Activated CD4-positive, alpha-beta T cell treated with anti-CD3 and anti-CD28 coated beads for 1 hour (primary cell): Measurements from ENCODE around the gene ANKRD50.

Source experiments
- DNase-seq: peaks from one replicate; pipeline ENCODE4 v3.0.0-alpha.2; 2020

ANKRD50 gene

DNA sequence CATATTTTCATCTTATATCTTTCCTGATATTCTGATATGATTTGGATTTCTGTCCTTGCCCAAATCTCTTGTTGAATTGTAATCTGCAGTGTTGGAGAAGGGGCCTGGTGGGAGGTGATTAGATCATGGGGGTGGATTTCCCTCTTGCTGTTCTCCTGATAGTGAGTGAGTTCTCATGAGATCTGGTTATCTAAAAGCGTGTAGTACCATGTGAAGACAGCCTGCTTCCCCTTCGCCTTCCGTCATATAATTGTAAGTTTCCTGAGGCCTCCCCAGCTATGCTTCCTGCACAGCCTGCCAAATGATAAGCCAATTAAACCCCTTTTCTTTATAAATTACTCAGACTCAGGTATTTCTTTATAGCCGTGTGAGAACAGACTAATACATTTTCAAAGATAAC lies 77.2 kb downstream of the ANKRD50 start:
- no peak for DNase-seq

DNA sequence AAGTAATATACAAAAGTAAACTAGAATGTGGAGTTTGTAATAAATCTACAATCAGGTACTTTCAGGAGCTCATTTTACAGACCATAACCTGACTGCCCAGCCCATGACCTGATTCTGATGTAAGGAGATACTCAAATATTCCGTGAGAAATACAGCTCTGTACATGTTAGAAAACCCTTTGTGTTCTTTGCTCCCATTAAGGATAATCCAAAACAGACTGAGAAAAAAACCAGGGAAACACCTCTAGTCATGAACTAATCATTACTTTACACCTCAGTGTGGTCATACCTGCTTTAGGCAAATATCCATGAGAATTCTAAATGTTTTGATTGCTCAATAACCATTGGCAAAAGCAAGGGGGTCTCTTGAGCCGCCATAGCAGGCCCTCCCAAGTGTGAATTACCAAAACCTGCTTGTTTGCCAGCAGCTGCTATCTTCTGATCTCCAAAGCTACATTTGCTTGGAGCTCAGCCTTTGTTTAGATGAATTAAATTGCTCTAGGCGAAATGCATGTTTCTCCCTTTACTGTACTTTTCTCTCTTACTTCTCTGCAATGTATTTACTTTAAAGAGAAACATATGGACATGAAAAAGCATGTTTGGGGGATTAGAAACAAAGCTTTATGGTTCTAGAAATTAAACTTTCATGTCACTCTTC lies 79.1 kb downstream of the ANKRD50 start:
- no peak for DNase-seq

DNA sequence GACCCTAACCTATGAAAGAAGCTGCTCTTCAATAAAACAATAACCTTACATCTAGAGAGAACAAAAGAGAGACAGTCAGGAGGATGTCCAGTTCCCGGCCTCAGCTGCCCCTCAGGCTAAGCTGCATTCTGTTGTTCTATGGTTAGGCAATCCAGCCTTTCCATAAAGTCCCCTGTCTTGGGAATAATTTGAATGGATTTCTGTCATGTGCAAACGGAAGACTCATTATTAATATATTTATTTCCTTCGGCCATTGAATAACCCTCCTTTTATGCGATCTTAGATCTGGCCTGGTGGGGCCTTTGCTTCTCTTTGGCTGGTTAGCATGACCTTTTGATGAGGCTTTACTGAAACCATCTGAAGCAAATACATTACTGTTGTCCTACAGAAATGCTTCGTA lies 80.1 kb downstream of the ANKRD50 start:
- DNase-seq, result no peak

DNA sequence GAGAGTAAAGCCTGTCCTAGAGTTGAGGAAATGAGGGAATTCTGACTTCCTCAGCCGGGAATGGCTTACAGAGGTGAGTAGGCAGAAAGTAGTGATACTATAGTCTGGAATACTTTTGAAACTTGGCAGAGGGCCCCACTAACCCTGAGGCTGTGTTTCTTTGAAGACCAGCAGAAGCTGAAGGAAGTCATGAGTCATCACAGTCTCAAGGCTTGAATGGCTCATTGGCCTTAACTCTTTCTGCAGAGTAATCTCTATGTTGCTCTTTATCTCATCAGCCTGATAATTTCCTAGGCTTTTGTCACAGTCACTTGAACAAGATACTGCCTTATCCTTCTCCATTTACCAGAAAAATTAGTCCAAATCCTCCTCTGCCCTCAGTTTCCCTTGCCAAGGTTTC lies 80.8 kb downstream of the ANKRD50 start:
- no peak for DNase-seq

DNA sequence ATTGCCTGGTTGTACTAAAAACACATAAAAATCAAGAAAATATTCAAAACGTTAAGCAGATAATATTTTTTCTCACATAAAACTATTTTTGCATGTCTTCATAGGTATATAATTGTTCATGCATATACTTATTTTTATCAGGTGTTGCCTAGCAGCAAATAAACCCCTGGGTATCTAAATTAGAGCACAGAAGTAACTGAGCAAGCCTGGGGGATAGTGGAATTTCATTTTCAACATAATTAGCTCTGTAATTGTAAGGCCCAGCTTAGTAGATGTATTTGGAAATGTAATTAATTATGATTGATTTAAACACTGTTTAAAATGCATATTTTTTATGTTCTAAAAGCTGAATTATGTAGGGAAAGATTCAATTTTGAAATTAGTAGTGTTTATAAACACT lies 82.9 kb downstream of the ANKRD50 start:
- DNase-seq, result no peak
